ENCODE data around the gene RSPH1.

The RSPH1 gene

GRCh38 chr21:42542196-42542595 is 46.2 kb upstream of the RSPH1 start:
- DNase-seq (ENCODE audit: extremely low read depth, low read depth) = no peak

GRCh38 chr21:42541618-42542017 is 45.6 kb upstream of the RSPH1 start:
- DNase-seq (ENCODE audit: extremely low read depth, low read depth) = no peak
- no peak for TF ChIP-seq CTCF (IDR thresholded peaks at IDR 0.05; ENCODE audit: low read depth, low read length, missing control alignments)
- H3K4me3 ChIP-seq (replicated peaks; ENCODE audit: low read depth, low read length) = no peak overlapping the region

More at GRCh38 chr21:42542196-42542595, 46.2 kb upstream of the RSPH1 start:
- H3K4me3 ChIP-seq (replicated peaks; ENCODE audit: low read depth, low read length) = no peak overlapping the region
- TF ChIP-seq CTCF (IDR thresholded peaks at IDR 0.05; ENCODE audit: low read depth, low read length, missing control alignments) = no peak

GRCh38 chr21:42541174-42541573 is 45.1 kb upstream of the RSPH1 start:
- DNase-seq (ENCODE audit: extremely low read depth, low read depth) = no peak
- TF ChIP-seq CTCF (IDR thresholded peaks at IDR 0.05; ENCODE audit: low read depth, low read length, missing control alignments) = no peak
- H3K4me3 ChIP-seq (replicated peaks; ENCODE audit: low read depth, low read length) = no peak overlapping the region

GRCh38 chr21:42540396-42540795 is 44.4 kb upstream of the RSPH1 start:
- no peak overlapping the region for H3K4me3 ChIP-seq (replicated peaks; ENCODE audit: low read depth, low read length)
- DNase-seq (ENCODE audit: extremely low read depth, low read depth) = no peak
- TF ChIP-seq CTCF (IDR thresholded peaks at IDR 0.05; ENCODE audit: low read depth, low read length, missing control alignments) = no peak

- TF ChIP-seq CTCF (IDR thresholded peaks at IDR 0.05; ENCODE audit: low read depth, low read length, missing control alignments) = no peak
- no peak overlapping the region for H3K4me3 ChIP-seq (replicated peaks; ENCODE audit: low read depth, low read length)
- DNase-seq (ENCODE audit: extremely low read depth, low read depth) = no peak
Measured at GRCh38 chr21:42539931-42540343, 43.9 kb upstream of the RSPH1 start.

- H3K4me3 ChIP-seq (replicated peaks; ENCODE audit: low read depth, low read length) = no peak overlapping the region
- DNase-seq (ENCODE audit: extremely low read depth, low read depth) = no peak
- no peak for TF ChIP-seq CTCF (IDR thresholded peaks at IDR 0.05; ENCODE audit: low read depth, low read length, missing control alignments)
Measured at GRCh38 chr21:42539342-42539741, 43.3 kb upstream of the RSPH1 start.

Data from HFF-Myc (cell line).